NCI-H2029 treated with DMSO at 0.1 percent for 48 hours (cell line): ENCODE measurements around the gene CCZ1.
A peak's percentile ranks its signal among the peaks of the same experiment; 100 is the strongest.
"Not testable (repeated sequence)": the region's sequence is repeated elsewhere in the genome, so short reads cannot be mapped to it uniquely, and the experiment has no call there.

Experiments
- DNase-seq: peaks from one replicate; lab custom pipeline; 2025; lab: John Stamatoyannopoulos, UW

Gene CCZ1

GRCh38 chr7:5898480-5899224 lies at the start of gene CCZ1:
CCZ1 (plus strand) TSS chr7:5898733; CDS start chr7:5898800, 67 bp downstream.
- DNase-seq = peak; percentile 12

DNA sequence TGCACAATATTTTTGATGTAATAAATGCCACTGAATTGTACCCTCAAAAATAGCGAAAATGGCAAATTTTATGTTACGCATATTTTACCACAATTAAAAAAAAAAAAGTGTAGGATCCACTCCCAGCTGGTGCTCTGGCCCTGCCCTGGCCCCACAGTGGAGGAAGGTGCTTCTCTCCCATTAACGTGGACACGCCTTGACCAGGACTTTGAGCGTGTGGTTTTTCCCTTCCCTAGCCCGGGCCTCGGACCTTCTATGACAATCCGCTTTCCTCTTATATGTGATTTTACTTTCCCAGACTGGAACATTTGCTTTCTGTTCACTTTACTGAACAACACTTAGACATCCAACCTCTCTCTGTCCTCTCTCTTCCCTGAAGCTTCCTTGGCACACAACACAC lies 47.6 kb upstream of the CCZ1 start:
- DNase-seq = no peak

- DNase-seq = no peak
Observed at GRCh38 chr7:5854738-5855137, 43.8 kb upstream of the CCZ1 start.

GRCh38 chr7:5857041-5857575 lies 41.4 kb upstream of the CCZ1 start:
- DNase-seq = not testable (repeated sequence)

DNA sequence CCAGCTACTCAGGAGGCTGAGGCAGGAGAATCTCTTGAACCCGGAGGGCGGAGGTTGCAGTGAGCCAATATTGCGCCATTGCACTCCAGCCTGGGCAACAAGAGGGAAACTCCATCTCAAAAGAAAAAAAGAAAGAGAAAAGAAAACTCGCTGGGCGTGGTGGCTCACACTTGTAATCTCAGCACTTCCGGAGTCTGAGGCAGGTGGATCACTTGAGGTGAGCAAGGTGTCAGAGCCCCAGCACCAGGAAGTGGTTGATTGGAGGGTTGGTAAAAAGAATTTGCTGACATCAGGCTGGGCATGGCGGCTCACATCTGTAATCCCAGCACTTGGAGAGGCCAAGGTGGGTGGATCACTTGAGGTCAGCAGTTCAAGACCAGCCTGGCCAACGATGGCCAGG lies 40.0 kb upstream of the CCZ1 start:
- DNase-seq = not testable (repeated sequence)

- DNase-seq = not testable (repeated sequence)
Observed at GRCh38 chr7:5861281-5861680, 37.3 kb upstream of the CCZ1 start.

DNA sequence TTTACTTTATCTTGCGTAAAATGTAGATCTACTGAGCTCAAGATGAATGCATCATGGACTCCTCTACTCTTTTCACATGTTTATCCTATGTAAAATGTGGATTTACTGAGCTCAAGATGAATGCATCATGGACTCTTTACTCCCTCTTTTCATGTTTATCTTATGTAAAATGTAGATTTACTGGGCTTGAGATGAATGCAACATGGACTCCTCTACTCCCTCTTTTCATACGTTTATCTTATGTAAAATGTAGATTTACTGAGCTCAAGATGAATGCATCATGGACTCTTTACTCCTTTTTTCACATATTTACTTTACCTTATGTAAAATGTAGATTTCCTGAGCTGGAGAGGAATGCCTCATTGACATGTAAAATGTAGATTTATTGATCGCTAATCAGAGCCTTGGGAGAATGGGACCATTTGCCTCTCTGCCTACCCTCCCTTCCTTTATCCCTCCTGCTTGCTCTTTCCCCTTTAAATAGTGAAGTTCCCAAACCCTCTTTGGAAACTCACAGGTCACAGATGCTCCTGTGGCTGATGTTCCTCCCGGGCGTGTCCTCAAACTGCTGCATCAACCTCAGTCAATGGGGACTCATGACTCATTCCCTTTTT lies 35.7 kb upstream of the CCZ1 start:
- DNase-seq = not testable (repeated sequence)

- not testable (repeated sequence) for DNase-seq
Observed at GRCh38 chr7:5865279-5865931, 33.1 kb upstream of the CCZ1 start.

DNA sequence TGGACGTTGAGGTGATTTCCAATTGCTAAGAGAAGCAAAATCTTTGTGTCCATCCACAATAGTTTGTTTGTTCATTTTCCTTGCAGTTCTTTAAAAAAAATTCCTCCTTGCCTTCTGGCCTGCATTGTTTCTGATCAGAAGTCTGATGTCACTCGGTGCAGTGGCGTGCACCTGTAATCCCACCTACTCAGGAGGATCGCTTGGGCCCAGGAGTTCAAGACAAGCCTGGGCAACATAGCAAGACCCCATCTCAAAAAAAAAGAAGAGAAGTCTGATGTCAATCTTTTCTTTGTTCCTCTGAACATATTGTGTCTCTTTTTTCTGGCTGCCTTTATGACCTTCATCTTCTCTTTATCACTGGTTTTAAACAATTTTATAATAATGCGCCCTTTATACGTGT lies 31.5 kb upstream of the CCZ1 start:
- no peak for DNase-seq

GRCh38 chr7:5868928-5869341 lies 29.6 kb upstream of the CCZ1 start:
- DNase-seq = not testable (repeated sequence)

- no peak for DNase-seq
Observed at GRCh38 chr7:5869691-5870090, 28.8 kb upstream of the CCZ1 start.

DNA sequence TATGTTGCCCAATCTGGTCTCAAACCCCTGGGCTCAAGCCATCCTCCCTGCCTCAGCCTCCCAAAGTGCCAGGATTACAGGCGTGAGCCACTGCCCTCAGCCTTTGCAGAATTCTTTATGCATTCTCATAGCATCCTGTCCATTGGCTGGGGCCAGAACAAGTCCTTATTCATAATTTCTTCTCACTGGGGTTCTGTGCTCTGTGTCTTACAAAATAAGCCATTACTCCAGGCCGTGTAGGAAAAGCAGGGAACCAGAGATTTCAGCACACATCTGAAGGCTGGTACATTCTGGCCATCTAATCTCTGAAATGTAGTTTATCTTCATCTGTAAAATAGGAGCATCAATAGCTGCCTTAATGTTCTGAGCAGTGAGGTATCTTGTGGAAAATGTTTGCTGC lies 28.2 kb upstream of the CCZ1 start:
- DNase-seq = no peak

GRCh38 chr7:5872326-5872725 lies 26.2 kb upstream of the CCZ1 start:
- DNase-seq = no peak

- not testable (repeated sequence) for DNase-seq
Observed at GRCh38 chr7:5879591-5879990, 18.9 kb upstream of the CCZ1 start.

DNA sequence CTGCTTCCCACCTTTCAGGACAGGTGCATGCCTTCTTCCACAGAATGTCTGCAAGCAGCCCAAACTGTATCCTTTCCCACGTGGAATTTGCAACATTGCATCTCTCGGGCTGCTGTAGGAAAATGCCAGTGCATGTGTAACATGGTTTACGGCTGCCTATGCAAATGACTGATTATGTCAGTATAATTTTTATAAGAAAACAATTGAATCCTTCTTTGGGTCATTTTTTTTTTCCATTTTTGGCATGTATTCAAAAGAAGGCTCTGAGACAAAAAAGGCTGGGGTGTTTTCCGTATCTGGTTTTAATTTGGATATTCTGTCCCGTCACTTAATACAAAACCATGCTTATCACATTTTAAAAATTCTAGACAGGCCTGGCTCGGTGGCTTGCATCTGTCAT lies 18.4 kb upstream of the CCZ1 start:
- DNase-seq = not testable (repeated sequence)

- not testable (repeated sequence) for DNase-seq
Observed at GRCh38 chr7:5884431-5884830, 14.1 kb upstream of the CCZ1 start.

GRCh38 chr7:5888021-5888420 lies 10.5 kb upstream of the CCZ1 start:
- peak; percentile 60 for DNase-seq

DNA sequence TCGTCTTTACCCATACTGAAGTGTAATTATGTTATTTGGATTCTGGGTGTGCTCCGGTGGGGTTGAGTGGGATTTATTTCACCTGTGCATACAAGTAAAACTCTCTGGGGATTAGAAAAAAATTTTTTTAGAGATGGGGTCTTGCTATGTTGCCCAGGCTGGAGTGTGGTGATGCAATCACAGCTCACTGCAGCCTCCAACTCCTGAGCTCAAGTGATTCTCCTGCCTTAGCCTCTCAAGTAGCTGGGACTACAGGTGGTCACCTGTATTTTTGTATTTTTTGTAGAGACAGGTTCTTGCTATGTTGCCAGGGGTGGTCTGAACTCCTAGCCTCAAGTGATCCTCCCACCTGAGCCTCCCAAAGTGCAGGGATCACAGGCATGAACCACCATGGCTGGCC lies 8.3 kb upstream of the CCZ1 start:
- DNase-seq = not testable (repeated sequence)

GRCh38 chr7:5892498-5892897 lies 6.0 kb upstream of the CCZ1 start:
- DNase-seq = no peak

GRCh38 chr7:5897369-5897919 lies 1.1 kb upstream of the CCZ1 start:
- DNase-seq = peak; percentile 55

DNA sequence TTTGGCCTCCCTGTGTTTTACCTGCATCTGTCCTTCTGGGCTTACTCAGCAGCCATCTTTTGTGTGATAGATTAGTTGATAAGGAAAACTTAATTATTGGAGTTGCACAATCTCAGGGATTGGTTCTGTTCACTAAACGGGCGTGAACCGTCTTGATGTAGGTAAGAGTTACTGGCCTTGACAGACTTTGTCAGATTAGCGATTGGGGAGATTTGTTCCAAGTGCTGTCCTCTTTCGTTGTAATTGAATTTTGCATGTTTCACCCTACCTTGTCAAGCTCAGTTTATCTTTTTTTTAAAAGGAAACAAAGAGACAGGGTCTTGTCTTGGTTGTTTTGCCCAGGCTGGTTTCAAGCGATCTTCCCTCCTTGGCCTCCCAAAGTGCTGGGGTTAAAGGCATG lies 4.5 kb downstream of the CCZ1 start:
- not testable (repeated sequence) for DNase-seq

DNA sequence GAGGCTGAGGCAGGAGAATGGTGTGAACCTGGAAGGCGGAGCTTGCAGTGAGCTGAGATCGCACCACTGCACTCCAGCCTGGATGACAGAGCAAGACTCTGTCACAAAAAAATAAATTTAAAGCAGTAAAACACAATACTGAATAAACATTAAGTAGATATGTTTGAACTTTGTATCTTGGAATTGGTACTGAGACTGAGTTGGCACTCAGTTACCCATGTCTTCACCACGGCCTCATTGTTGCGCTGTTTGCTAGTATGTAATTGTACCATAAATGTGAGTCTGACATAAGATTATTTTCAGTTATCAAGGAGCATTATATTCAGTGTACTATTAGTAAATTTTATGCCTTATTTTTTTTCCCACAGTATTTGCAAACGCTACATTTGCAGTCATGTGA lies 6.2 kb downstream of the CCZ1 start:
- not testable (repeated sequence) for DNase-seq
